VCaP (cell line): ENCODE measurements around the gene CWC27.

Experiments used
- H3K27ac ChIP-seq: fragments of 450-650 bp; 2 replicates; pipeline ENCODE4 v1.5.1; 2017
- TF ChIP-seq, protein P1 (sequence below): fragments of 450-650 bp; conservative IDR thresholded peaks from 2 replicates; pipeline ENCODE4 v1.5.1; 2017; ENCODE audit warnings: mild to moderate bottlenecking, moderate library complexity

Gene CWC27

DNA sequence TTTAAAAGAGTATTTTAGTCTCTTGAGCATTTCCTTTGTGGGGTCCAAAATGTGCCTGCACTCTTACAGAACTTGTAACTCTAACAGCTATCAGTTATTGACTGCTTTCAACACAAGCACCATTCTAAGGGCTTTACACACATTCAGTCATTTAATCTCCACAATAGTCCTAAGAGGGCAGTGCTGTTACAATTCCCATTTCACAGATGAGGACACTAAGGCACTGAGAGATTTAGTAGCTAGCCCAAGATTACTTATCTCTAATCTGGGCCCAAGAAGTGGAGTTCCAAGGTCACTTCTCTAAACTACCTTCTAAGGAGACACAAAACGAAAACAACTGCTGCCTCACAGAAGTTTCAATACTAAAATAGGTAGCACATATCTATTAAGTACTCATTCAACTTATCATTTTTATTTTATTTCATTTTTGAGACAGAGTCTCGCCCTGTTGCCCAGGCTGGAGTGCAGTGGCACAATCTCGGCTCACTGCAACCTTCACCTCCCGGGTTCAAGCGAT is 275.2 kb downstream of the CWC27 start:
- H3K27ac ChIP-seq = no peak overlapping the region
- TF ChIP-seq, protein P1, sequence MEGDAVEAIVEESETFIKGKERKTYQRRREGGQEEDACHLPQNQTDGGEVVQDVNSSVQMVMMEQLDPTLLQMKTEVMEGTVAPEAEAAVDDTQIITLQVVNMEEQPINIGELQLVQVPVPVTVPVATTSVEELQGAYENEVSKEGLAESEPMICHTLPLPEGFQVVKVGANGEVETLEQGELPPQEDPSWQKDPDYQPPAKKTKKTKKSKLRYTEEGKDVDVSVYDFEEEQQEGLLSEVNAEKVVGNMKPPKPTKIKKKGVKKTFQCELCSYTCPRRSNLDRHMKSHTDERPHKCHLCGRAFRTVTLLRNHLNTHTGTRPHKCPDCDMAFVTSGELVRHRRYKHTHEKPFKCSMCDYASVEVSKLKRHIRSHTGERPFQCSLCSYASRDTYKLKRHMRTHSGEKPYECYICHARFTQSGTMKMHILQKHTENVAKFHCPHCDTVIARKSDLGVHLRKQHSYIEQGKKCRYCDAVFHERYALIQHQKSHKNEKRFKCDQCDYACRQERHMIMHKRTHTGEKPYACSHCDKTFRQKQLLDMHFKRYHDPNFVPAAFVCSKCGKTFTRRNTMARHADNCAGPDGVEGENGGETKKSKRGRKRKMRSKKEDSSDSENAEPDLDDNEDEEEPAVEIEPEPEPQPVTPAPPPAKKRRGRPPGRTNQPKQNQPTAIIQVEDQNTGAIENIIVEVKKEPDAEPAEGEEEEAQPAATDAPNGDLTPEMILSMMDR = no peak

DNA sequence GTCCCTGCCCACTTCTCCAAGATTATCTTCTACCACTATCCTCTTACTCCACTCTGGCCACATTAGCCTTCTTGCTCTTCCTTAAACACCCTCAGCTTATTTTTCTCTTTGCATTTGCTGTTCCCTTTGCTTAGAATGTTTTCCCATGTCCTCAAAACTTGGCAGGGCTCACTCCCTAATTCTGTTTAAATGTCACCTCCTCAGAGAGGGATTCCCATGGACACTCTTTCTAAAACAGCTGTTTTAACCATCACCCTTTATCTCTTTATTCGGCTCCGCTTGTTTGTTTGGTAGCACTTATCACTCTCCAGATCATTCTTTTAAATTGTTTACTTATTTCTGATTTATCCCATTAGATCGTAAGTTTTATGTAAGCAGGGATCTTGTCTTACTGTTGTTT is 278.5 kb downstream of the CWC27 start:
- TF ChIP-seq, protein P1 = no peak
- H3K27ac ChIP-seq = no peak overlapping the region

- TF ChIP-seq, protein P1 = no peak
- no peak overlapping the region for H3K27ac ChIP-seq
Observed at GRCh38 chr5:65047948-65048690, 279.4 kb downstream of the CWC27 start.

- H3K27ac ChIP-seq = no peak overlapping the region
Observed at GRCh38 chr5:65050140-65050539, 281.4 kb downstream of the CWC27 start.

GRCh38 chr5:65050826-65051498 is 282.2 kb downstream of the CWC27 start:
- H3K27ac ChIP-seq = no peak overlapping the region

More at GRCh38 chr5:65050140-65050539, 281.4 kb downstream of the CWC27 start:
- TF ChIP-seq, protein P1 = no peak

GRCh38 chr5:65055938-65056337 is 287.2 kb downstream of the CWC27 start:
- TF ChIP-seq, protein P1 = no peak
- no peak overlapping the region for H3K27ac ChIP-seq

More at GRCh38 chr5:65050826-65051498, 282.2 kb downstream of the CWC27 start:
- TF ChIP-seq, protein P1 = no peak
